ENCODE results near the gene DNM3.

DNM3 gene

DNA sequence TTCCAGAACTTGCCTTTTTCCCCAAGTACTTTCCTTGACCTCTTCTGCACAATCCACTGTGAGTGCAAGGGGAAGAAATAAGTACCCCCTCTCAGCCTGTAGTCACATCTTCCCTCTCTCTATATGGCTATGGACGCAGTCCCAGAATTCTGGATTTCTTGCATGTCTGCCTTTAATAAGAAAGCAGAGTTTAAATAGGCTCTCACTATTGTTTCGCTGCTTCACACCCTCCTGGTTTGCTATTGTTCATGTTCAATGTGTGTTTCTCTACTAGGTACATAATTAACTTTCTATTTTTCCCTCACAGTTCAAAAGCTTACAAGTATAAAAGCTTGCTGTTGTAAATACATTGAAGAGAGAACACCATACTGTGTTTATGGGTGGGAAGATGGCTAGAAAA, 397.7 kb downstream of the DNM3 start:
- no peak for DNase-seq (ENCODE audit: low read depth)

DNA sequence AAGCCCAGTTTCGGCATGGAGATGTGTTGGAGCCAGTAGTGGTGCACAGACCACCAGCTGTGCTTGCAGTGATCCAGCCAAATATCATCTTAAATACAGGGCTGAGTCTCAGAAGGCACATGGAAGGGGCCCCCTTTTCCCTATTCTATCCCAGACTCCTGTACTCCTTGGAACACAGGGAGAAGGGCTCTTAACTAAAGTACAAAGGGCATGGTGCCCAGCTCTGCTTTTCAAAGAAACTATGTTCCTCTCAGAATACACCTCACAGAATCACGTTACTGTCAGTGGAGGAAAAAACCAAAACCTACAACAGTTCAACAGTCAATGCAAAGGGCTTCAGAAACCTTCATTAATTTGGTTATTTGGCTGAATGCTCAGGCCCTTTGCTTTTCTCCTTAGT, 398.6 kb downstream of the DNM3 start:
- DNase-seq (ENCODE audit: low read depth): no peak

DNA sequence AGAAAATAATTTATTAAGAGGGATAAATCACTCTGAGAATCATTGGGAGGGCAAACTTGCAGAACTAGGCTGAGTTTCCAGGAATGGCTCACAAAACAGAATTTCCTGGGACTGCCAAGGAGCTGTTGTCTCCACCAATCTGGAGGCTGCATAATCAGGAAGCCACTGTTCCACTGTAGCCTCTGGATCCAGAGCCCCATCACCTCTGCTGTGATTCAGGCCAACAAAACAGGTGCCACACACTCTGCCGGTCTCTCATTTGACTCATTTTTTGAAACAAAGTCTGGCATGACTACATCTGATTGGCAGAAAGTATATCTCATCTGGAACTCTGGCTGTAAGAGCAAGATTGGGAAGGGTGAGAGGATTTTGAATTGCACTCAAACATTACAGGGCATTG, 400.2 kb downstream of the DNM3 start:
- no peak for DNase-seq (ENCODE audit: low read depth)

DNA sequence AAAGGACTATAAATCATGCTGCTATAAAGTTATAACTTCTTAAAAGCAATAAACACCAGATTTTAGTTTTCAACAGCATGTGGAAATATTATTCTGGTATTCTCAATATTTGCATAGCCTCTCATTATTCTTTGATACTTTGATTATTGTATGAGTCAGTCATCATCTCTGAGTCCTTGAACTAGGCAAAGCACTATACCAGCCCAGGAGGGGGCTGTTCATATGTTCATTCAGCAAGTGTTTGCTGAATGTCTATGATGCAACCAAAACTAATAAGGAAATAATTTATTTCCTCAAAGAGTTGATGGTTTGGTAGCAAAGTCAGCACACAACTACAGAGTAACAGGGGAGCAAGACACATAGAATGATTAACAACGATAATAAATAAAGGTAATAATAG, 403.6 kb downstream of the DNM3 start:
- no peak for DNase-seq (ENCODE audit: low read depth)

DNA sequence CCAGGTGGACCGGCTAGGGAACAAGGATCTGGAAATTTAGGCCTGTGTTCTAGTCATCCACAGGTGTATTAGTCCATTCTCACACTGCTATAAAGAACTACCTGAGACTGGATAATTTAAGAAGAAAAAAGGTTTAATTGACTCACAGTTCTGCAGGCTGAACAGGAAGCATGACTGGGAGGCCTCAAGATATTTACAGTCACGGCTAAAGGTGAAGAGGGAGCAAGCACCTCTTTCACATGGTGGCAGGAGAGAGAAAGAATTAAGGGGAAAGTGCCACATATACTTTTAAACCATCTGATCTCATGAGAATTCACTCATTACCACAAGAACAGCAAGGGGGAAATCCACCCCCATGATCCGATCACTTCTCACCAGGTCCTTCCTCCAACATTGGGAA, 404.5 kb downstream of the DNM3 start:
- no peak for DNase-seq (ENCODE audit: low read depth)

DNA sequence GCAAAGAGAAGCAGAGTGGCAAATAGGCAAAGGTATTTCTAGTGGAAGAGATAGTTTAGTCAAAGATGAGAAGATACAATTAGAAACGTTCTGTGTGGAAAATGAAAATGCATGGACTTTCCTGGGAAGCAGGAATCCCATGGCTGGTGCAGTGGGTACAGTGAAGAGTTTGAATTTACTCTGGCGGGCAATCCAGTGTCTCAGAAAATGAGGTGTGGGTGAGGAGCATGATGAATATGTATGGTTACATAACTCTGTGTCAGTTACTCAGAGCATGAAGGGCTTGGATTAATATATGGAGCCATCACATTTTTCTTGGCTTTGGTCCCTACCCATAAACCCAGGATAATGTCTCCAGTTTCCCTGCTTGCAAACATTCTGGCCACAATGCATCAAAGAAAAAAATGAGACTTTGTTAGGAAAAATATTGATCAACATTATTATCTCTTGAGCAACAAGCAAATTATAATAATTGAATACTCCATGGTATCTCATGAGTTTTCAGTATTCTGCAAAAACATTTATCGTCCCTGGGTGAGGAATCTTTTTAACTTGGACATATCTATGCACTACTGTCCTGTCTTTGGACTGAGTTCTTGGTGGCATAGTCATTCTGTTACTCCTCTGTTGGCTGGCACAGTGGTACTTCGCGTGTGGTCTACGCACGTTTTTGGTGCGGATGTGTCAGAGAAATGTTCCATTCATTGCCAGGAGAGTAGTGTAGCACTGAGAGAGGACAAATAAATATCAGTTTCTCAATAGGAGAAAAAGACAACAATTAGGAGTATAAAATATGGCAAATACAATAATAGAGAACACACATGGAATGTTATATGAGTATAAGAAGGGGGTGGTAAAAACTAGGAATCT, 405.5 kb downstream of the DNM3 start:
- peak; percentile 41 for DNase-seq (ENCODE audit: low read depth)

DNA sequence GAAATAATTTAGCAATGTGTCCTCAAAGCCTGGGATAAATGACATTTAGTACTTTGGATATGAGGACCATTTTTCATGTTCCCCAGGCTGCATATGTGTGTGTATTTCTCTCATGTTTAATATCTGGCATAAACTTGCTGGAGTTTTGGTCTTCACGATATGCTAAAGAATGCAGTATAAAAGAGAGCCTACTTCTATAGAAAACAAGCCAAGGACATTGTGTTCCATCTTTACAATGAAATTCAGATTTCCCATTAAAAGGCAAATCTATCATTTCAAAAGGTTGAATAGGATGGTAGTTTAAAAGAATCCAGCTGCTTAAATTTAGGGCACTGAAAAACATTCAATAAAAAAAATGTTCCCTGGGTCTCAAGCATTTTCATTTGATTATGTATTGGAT, 410.2 kb downstream of the DNM3 start:
- DNase-seq (ENCODE audit: low read depth): no peak

DNA sequence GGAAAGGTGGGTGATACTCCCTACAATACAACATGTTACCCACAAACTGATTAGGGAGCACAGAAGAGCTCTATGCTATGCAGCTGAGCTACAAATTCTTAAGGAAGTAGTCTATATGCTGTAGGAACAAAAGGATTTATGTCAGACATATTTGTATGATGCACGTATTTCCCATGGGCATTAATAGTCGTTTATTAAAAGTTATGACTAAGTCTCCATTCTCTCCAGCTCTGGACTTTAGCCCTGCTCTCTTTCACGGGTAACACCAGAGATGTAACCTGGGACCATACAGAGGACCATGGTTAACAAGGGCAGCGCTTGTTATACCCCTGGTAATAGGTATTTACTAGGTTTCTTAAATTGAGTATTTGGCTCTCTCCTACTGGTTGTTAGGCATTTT, 411.0 kb downstream of the DNM3 start:
- no peak for DNase-seq (ENCODE audit: low read depth)

DNA sequence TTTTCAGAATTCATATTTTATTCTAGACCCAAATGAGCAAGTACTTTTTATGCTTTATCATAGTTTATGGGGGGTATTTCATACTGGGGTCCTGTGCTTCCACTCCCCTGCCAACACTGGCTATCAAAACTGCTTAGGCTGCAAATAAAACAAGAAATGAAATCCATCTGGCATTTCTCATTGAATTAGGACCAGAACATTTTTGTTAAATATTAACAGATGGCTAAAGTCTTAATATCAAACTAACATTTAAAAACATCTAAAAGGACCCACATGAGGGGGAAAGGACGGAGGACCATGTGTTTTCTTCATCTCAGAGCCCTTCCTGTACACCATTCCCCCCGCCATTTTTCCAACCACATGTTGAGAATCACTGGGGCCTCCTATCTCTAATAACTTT, 411.7 kb downstream of the DNM3 start:
- DNase-seq (ENCODE audit: low read depth): no peak

DNA sequence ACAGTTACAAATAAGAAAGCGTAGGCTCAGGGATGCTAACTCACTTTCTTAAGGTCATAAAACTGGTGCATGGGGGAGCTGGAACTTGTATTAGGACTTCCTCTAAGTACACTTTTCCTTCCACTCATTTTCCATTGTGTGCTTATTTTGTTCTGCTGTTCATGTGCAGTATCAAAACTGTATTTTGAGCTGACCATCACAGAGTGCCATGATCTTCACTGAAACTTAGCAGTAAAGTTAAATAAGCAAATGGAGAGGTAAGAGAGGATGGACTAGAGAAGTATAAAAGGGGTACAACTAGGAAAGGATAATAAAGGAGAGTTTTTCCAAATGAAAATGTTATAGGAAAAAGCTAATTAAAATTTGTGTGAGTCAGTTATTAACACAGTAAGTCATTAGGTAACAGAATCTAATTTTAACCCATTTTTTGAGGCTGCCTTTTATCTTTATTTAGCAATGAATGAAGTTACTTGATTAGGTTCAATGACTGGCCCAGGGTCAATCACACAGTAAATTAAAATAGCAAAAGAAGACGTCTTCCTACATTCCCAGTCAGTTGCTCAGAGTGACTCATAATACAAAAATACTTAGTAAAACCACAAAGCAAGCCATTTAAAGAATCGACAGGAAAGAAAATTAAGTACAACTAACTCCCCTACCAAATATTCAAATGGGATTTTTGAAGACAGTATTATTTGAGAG, 413.4 kb downstream of the DNM3 start:
- peak; percentile 61 for DNase-seq (ENCODE audit: low read depth)

DNA sequence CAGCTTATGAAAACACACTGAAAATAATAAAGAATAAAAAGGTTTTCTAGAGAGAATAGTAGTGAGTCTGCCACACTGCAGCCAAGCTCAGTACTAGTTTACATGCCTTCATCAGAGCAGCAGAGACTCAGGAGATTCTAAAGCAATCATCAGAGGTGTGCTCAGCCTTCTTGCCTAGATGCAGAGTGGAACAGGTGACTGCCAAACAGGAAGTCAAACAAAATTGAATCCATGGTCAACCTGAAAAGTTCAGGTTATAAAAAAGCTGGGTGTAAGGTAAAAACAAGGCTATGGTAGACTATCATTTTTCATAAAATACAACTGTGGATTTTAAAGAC, 413.9 kb downstream of the DNM3 start:
- no peak for DNase-seq (ENCODE audit: low read depth)

DNA sequence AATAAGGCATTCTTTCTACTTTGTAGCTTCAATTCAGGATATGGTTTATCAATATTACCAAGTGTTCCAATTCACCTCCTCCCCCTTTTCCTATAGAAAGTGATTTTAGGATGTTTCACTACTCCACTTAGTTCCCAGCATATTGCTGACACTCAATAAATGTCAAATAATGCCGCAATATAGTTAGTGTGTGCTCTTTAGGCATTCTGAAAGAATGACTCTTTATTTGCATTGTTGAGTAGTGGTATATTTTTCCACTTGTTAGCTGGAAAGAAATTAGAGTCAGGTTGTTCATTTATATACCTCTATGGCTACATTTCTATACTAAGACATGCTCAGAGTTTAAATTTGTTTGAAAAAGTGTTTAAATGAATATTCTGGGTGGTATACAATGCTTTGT, 424.6 kb downstream of the DNM3 start:
- no peak for DNase-seq (ENCODE audit: low read depth)

DNA sequence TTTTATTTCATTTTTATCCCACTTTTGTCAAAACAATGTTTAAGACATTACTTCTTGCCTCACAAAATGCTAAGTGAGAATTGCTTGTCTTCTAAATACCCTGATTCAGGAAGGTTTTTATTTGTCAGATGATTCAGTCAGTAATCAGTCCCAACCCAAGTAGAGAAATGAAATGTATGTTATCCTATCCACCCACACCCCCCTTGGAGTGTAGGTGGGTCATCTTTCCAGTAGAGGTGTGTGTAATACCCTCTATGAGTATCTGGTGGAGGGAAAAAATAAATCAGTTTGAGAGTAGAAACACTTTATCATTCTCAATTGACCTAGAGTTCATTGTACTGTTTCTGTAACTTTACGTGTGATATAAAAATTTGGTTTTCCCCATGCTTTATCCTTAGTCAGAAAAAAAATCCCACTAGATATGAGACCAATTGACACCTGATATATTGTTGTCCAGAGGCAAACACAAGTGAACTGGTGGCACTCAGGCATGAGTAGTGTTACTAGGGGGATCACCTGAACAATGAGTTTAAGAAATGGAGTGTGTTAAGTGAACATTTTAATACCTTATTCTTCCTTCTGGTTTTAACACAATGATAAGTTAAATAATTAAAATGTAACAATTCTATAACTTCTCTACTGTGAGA, 425.4 kb downstream of the DNM3 start:
- no peak for DNase-seq (ENCODE audit: low read depth)

DNA sequence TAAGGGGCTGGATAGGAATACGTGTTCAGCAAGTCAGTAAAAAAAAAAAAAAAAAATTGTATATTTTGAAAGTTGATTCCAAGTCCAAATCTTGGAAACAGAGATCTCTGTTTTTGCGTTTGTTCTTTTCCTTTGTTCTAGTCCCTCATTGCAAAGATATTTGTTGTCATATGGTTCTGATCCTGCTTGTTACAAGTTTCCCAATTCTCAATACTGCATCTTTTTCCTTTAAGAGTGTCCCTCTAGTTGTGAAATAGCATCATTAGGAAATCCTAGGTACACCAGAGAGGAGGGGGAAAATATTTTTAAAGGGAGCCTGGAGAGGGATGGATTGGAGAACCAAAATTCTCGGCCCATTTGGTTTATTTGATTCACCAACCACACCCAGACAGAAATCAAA, 426.9 kb downstream of the DNM3 start:
- DNase-seq (ENCODE audit: low read depth): no peak

DNA sequence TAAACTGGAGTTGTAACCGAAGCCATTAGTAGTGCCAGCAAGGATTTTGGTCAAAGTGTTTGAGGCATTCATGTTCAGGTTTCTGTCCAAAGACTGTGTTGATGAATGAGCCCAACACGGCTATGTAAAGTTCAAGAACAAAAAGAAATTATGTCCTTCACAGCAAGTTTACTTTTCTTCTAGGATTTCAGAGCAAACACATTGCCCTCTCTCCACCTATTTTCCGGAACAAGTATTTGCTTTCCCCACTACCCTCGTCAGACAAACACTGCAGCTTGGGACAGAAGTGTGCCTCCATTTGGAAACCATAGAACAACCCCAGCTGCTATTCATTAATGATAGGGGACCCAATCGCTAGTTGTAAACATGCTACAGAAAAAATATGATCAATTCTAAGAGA, 427.8 kb downstream of the DNM3 start:
- DNase-seq (ENCODE audit: low read depth): no peak

DNA sequence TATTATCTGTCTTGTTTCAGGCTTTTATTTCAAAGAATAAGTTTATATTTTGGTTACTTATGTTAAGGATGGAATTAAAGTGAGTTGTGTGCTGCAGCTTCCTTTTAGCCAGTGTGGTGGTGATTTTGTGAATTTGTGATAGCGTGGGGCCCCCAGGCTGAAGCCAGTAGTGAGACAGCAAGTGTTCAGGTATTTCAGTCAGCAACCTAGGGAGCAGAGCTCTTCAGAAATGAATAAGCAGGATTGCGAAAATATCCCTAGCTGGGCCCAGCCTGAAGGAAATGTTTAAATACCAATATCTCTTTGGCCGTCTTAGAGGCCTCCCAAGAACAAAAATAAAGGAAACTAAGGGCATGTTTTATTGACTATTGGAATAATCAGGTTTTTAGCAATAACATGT, 428.3 kb downstream of the DNM3 start:
- DNase-seq (ENCODE audit: low read depth): no peak

DNA sequence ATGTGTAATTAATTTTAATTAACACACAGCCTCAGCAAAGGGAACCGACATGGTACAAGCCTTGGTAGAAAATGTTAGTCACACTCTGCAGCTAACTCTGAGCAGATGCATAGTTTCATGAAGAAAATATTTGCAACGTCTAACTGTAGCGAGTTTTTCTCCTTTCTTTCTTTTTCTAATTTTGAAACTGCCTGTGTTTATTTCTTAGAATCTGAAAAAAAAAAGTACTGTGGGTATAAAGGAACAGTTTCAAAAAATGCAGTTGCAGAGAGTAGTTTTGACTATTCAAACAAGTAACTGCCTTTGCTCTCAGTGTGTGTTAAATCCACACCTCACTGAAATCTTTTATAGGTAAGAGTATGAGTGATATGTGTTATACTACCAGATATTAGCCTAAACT, 429.3 kb downstream of the DNM3 start:
- no peak for DNase-seq (ENCODE audit: low read depth)

DNA sequence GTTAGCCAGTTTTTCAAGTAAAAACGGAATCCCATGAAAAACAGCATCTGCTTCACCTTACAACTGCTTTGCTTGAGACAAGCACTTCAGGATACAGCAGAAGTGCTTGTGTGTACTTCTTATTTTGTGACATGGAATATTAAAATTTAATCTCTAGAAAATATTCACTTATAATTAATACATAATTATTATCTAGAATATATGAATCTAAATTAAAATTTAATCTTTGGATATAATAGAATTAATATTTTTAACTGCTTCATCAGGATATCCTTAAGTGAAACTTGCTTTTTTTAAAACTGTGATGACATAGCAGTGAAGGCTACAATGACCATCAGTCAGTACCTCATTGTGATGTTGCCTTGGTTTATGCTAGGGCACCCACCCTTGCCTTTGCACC, 430.8 kb downstream of the DNM3 start:
- no peak for DNase-seq (ENCODE audit: low read depth)

DNA sequence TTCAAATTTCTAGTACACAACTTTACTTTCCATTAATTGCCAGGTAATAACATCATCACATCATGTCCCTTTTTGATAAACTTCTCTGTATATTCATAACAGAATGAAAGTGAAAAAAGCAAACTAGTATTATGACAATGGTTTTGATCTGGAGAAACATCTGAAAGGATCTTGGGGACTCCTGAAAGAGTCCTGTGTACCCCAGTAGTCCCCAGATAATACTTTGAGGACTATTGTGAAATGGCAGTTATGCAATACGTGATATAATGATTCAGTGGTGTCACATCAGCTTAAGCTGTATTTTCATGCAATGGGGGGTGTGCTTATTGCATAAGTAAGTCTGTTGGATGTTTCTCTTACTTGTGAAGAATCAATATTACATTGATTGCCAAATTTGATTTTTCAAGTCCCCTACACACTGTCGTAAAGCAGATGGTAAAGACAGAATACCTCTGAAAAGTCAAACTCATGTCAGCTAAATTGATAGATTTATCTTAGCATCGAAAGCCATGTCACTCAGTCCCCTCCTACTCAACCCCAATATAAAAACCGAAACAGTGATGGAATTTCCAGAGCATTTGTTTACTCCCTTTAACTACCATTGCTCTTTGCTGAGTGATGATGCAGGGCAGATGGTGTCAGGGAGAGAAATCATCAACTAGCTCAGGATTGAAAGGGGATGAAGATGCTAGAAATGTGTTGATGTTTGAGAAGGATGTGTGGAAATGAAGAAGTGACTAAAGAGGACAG, 432.5 kb downstream of the DNM3 start:
- DNase-seq (ENCODE audit: low read depth): no peak

DNA sequence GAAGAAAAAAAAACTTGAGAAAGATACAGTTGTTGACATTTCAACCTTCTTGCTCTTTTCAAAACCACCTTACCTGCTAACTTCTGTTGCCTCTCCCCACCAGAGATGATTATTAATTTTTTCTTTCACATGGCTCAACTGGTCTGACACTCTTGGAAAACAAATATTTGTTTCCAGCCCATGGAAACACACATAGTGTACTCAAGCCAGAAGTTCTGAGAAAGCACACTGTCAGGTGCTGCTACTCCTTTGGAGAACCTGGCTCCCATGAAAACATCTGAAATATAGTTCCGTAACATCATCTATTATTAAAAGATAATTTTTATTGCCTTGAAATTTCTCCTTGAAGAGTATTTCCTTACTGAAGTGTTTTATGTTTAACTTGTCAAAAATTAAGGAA, 434.2 kb downstream of the DNM3 start:
- DNase-seq (ENCODE audit: low read depth): no peak

DNA sequence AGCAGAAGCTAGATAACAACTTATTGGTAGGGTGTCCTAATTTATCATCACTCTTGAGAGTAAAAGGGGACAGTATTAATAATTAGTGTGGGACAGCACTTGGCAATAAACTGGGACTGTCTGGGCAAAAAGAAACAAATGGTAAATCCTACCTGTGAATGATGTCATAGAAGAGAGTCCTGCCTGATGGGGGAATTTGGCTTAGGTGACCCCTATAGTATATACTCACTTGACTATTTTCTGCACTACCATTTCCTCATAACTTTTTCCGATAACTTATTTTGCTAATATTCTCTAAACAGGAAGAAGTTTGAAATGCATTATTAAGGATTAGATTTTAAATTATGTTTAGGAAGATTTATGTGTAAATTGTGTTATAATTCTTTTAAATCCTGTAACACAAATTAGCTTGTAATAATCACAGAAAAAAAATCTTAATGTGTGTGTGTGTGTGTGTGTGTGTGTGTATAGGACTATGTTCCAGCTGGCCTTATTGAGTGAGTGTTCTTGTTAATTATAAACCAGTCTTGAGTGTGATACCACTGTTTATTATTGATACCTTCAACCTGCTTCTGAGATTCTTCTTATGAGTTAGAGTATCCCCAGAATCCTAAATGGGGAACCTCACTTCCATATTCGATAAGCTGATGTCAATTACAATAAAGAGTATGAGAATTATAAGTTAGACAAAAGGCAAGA, 435.0 kb downstream of the DNM3 start:
- no peak for DNase-seq (ENCODE audit: low read depth)

DNA sequence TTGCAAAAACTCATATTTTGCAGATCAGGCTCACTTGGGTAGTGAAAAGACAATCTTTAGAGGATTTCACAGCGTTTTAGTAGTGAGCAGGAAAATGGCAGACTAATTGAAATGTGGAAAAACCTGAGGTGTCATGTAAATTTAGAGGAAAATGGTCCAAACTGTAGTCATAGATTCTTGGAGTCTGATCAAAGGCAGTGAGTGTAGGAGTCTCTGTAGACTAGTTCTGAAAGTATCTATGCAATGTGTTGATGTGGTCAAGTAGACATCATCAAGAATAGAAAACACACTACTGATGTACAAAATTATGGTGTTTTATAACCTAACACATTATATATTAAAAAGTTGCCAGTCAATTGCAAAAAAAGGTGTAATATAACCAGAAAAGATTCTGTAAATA, 436.0 kb downstream of the DNM3 start:
- no peak for DNase-seq (ENCODE audit: low read depth)
